Brain microvascular endothelial cell (primary cell): Measurements from ENCODE around the gene MUL1.

Source experiments
- DNase-seq: peaks from one replicate; pipeline ENCODE4 v3.0.0-alpha.2; 2020
- H3K27ac ChIP-seq: fragments of 250-450 bp; sonication (Bioruptor Pico); 2 replicates; pipeline ENCODE4 v1.5.1; 2020; ENCODE audit warnings: mild to moderate bottlenecking, moderate library complexity
- H3K27me3 ChIP-seq: fragments of 250-450 bp; sonication (Bioruptor Pico); replicated peaks from 2 replicates; pipeline ENCODE4 v1.5.1; 2020; ENCODE audit warnings: mild to moderate bottlenecking
- H3K36me3 ChIP-seq: fragments of 250-450 bp; sonication (Bioruptor Pico); replicated peaks from 2 replicates; pipeline ENCODE4 v1.5.1; 2020; ENCODE audit warnings: mild to moderate bottlenecking
- H3K4me3 ChIP-seq: 2 replicates; pipeline ENCODE4 v1.5.1; 2011; ENCODE audit warnings: low read depth, mild to moderate bottlenecking, control low read depth, low read length, moderate library complexity
- CTCF ChIP-seq: IDR thresholded peaks from 2 replicates; pipeline ENCODE4 v1.5.1; 2011; ENCODE audit warnings: low read depth, mild to moderate bottlenecking, moderate library complexity, low read length, control low read depth, inconsistent platforms; ENCODE audit errors: missing control alignments
- in situ Hi-C: cut with HindIII; loops from 2 replicates; pipeline ENCODE4 v1.10.0; 2017; ENCODE audit warnings: low sequenced_read_pairs, low pct_ligation_motif_present

Gene MUL1

GRCh38 chr1:20496241-20496661 lies 11.7 kb downstream of the MUL1 start:
- Histone ChIP-seq H3K4me3 (no peak overlapping the region), H3K27ac (no peak overlapping the region), H3K36me3 (peaks cover 21% of the 10 kb centered on the region), H3K27me3 (no peaks in the 10 kb centered on the region)
- TF ChIP-seq CTCF, result no peak
- peak; percentile 64 for DNase-seq
- in situ Hi-C loops, result no loop called here

GRCh38 chr1:20495661-20496060 lies 12.3 kb downstream of the MUL1 start:
- no peak for TF ChIP-seq CTCF
- H3K4me3 ChIP-seq, result no peak overlapping the region
- H3K36me3 ChIP-seq, result peaks cover 17% of the 10 kb centered on the region
- DNase-seq, result no peak
- no peaks in the 10 kb centered on the region for H3K27me3 ChIP-seq
- no peak overlapping the region for H3K27ac ChIP-seq
- in situ Hi-C loops, result no loop called here

- Histone ChIP-seq H3K27me3 (no peaks in the 10 kb centered on the region), H3K36me3 (peaks cover 13% of the 10 kb centered on the region), H3K4me3 (no peak overlapping the region), H3K27ac (no peak overlapping the region)
- in situ Hi-C loops, result no loop called here
- DNase-seq, result peak; percentile 77
- TF ChIP-seq CTCF, result no peak
Measured at GRCh38 chr1:20494609-20495311, 13.2 kb downstream of the MUL1 start.

- peak; percentile 68 for DNase-seq
- peaks cover 6% of the 10 kb centered on the region for H3K36me3 ChIP-seq
- no peak overlapping the region for H3K27ac ChIP-seq
- in situ Hi-C loops, result no loop called here
- no peaks in the 10 kb centered on the region for H3K27me3 ChIP-seq
- no peak overlapping the region for H3K4me3 ChIP-seq
- TF ChIP-seq CTCF, result peak; percentile 98
Measured at GRCh38 chr1:20493839-20494608, 13.9 kb downstream of the MUL1 start.

- DNase-seq, result no peak
- Histone ChIP-seq H3K4me3 (no peak overlapping the region), H3K36me3 (no peaks in the 10 kb centered on the region), H3K27me3 (peaks cover 4% of the 10 kb centered on the region), H3K27ac (no peak overlapping the region)
- in situ Hi-C loops, result no loop called here
- no peak for TF ChIP-seq CTCF
Measured at GRCh38 chr1:20493309-20493708, 14.6 kb downstream of the MUL1 start.

GRCh38 chr1:20492751-20493150 lies 15.2 kb downstream of the MUL1 start:
- DNase-seq, result no peak
- no peak for TF ChIP-seq CTCF
- no peak overlapping the region for H3K4me3 ChIP-seq
- in situ Hi-C loops, result no loop called here
- H3K27me3 ChIP-seq, result peaks cover 6% of the 10 kb centered on the region
- H3K27ac ChIP-seq, result no peak overlapping the region
- H3K36me3 ChIP-seq, result no peaks in the 10 kb centered on the region
